Activated CD4-positive, alpha-beta T cell treated with anti-CD3 and anti-CD28 coated beads for 48 hours (primary cell): ENCODE results near the gene FCER2.
A peak's percentile ranks its signal among the peaks of the same experiment; 100 is the strongest.

Experiments used
- DNase-seq: peaks from one replicate; pipeline ENCODE4 v3.0.0-alpha.2; 2020

Gene FCER2

DNA sequence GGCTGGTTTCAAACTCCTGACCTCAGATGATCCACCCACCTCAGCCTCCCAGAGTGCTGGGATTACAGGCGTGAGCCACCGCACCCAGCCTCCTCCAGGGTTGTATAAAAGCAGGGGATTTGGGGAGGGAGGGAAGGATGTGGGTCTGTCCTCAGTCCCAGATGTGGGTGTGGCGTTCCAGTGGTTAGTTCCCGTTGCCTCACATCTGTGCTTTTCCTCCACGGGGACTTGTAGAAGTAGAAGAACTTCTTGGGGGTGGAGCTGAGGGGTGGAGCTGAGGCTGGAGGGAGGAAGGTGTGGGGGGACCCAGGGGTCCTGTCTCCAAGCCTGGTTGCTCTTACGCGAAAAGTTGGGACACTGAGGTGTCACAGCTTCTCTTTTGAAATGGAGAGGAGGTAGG lies 25.6 kb downstream of the FCER2 start:
- no peak for DNase-seq

DNA sequence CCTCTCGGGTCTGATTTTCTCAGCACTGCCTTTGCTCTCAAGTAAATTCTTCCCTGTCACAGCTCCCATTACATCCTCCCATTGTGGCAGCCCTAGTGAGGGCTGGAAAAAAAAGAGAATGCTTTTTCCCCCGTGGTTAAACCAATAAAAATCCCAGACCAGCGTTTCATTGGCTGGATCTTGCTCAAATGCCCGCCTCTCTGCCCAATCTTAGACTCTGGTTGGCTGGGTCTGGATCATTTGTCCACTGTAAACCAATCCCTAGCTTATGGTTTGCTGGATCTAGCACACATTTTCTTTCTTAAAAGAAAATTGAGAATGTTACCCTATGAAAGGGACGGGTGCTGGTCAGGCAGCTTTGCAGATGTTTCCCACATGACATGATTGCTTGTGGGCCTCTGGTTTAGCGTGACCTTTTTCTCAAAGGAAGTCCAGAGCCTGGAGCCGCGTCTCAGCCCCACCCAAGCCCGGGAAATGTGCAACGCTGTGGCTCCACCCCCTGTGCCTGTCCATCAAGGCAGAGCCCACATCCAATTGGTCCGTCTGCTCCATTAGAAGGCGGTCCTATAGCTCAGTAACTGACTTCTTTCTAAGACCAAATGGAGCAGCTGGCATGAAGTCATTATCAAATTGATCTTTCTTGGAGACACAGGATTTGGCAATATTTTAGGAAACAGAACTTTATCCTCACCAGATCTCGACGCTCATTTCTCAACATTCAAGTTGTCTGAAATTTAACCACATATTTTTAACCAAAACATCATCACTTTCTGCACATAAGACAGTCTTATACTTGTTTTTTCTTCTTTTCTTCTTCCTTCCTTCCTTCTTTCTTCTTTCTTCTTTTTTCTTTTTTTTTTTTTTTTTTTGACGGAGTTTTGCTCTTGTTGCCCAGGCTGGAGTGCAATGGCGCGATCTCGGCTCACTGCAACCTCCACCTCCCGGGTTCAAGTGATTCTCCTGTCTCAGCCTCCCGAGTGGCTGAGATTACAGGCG lies 27.6 kb downstream of the FCER2 start:
- DNase-seq, result peak; percentile 61

DNA sequence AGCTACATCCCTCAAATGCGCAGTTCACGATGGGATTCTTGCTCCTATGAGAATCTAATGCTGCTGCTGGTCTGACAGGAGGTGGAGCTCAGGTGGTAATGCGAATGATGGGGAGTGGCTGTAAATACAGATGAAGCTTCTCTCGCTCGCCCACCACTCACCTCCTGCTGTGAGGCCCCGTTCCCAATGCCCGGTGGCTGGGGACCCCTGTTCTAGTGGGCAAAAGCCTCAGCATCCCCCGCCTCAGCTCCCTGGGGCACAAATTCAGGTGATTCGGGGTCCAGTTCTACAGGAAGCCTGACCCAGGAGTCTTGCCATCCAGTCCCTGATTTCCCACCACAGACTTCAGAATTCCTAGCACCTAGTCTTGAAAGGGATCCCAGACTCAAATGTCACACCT lies 29.4 kb downstream of the FCER2 start:
- DNase-seq, result no peak

DNA sequence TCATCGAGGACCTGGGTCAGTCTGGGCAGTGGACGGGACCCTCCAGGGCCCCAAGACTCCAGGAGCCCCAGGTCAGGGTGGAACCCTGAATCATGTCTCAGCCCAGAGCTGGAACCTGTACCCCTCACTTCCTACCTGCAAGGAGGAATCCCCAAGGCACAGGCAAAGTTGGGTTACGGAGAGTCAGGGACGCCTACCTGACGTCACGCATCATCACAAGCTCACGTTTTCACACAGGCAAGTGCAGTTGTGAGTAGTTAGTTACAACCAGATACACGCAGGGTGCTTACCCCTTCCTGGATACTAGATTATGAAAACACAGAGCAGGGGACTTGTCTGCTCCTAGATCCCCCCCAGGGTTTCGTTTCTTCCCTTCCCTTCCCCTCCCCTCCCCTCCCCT lies 31.1 kb downstream of the FCER2 start:
- DNase-seq, result no peak

DNA sequence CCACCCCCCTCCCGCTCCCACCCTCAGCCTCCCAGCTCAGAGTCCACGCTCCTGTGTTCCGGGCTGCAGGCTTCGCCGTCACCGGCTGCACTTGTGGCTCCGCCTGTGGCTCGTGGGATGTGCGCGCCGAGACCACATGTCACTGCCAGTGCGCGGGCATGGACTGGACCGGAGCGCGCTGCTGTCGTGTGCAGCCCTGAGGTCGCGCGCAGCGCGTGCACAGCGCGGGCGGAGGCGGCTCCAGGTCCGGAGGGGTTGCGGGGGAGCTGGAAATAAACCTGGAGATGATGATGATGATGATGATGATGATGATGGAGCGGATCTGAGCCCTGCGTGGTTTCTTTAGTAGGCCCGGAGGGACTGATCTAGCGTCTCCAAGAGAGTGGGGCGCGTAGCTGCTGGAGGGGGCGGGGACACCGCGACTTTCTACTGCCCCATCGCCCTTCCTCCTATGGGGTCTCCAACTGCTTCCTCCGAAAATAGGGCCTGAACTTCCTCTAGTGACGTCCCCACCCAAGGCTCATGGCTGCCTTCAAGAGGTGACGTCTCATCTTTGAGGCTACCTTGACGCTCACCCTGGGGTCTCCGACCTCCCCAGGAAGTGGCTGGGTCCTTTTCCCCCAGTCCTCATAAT lies 31.7 kb downstream of the FCER2 start:
- peak; percentile 51 for DNase-seq

DNA sequence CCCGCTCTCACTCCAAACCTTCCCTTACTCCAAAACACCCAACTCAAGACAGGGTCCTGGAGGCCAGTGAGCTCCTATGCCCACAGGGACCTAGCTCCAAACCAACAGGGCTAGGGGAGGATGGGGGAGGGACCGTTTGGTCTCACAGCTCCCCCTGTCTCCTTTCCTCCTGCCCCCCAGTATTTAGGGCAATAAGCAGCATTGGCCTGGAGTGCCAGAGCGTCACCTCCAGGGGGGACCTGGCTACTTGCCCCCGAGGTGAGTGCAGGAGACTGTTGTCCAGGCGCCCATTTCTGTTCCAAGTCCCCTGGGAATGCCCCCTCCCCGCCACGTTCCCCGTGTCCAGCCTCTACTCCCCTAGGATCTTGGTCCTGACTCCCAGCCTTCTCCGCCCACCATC lies 32.3 kb downstream of the FCER2 start:
- DNase-seq, result no peak

DNA sequence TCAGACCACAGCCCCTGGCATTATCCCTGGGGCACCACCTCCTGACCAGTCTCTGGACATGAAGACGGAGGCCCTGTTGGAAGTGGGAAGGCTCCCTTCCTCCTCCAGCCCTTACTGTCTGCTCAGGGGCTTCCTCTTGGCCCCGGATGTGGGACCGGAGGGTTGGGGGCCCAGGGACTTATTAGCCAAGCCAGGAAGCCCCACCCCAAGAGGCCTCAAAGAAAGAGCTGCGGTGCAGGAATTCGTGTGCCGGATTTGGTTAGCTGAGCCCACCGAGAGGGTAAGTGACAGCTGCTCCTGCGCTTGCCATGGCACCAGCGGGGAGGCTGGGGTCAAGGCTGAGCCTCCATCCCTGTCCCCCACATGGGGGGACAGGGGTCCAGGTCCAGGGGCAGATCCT lies 33.1 kb downstream of the FCER2 start, which contains the start of gene RETN:
Gene RETN (plus strand): TSS at position 208 of the 400 bp plus-strand sequence. CDS start 278 bp downstream, outside the sequence.
- DNase-seq, result no peak

DNA sequence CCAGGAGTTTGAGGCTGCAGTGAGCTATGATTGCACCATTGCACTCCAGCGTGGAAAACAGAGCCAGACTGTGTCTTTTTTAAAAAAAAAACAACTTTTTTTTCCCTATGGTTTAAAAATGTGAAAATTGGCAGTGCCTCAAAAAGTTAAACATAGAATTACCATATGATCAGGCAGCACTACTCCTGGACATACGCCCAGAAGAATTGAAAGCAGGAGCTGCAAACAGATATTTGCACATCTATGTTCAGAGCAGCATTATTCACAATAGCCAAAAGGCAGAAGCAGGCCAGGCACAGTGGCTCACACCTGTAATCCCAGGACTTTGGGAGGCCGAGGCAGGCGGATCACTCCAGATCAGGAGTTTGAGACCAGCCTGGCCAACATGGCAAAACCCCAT lies 36.9 kb downstream of the FCER2 start:
- DNase-seq, result no peak

DNA sequence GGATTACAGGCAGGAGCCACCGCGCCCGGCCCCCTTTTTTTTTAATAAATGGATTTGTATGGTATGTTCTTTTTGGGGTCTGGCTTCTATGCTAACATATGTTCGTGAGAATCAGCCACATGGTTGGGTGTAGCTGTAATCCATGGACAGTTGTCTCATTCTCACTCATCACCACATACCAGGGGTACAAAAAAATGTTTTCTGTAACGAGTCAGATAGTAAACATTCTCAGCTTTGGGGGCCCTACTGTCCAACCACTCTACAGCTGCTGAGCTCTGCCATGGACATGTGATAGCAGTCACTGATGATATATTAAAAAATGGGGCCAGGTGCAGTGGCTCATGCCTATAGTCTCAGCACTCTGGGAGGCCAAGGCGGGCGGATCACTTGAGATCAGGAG lies 38.2 kb downstream of the FCER2 start:
- no peak for DNase-seq

DNA sequence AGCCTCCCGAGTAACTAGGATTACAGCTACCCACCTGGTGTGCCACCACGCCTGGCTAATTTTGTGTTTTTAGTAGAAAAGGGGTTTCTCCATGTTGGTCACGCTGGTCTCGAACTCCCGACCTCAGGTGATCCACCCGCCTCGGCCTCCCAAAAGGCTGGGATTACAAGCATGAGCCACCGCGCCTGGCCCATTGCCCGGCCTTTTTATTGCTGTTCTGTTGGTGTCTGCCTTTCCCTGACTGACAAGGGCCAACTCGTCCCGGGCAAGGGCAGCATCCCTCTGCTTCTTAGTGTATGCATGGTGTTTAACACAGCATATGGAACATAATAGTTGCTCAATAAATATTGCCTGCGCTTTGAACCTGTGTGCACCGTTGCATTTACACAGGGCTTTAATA lies 39.3 kb downstream of the FCER2 start:
- DNase-seq, result no peak

DNA sequence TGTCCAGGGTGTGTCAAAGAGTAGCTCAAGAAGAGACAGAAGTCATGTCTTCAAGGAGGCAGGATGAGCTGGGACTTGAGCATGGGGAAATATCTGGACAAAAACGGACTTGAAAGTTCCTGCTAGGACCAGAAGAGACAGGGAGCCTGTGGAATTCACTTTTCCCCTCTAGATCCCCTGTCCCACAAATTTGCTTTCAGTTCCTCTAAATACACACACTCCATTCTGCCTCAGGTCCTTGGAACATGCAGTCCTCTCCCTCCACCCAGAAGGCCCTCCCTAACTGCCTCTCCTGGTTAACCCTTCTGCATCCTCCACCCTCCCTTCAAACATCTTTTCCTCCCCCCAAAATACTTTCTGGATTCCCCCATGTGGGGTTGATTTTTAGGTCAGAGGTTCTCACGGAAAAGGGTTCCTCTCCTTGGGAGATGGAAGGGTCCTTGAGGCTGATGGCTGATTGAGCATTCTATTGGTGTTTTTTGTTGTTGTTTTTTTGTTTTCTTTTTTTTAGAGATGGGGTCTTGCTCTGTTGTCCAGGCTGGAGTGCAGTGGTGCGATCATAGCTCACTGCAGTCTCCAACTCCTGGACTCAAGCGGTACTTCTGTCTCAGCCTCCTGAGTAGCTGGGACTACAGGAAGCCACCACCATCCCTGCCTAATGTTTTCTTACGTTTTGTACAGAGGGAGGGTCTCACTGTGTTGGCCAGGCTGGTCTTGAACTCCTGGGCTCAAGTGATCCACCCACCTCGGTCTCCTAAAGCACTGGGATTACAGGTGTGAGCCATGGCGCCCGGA lies 40.0 kb downstream of the FCER2 start:
- no peak for DNase-seq

DNA sequence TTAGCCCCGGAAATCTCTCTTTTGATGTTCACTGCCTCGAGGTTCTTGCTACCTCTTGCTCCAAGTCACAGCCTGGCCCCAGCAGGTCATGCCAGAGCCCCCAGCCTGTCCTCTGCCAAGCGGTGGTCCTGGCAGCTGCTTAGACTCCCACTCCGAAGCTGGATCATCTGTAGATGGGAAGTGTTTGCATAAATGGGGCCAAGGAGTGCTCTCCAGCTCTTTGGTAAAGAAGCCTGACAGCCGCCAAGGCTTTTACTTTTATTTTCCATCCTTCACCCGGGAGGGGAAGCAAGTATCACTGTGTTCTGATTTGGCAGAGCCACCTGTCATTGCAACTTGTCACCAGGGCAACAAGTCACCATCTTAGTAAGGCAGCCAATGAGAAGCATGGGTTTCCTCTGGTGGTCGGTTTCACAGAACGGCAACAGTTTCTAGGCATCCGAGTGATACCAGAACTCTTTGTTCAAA lies 43.7 kb downstream of the FCER2 start:
- DNase-seq, result peak; percentile 65

DNA sequence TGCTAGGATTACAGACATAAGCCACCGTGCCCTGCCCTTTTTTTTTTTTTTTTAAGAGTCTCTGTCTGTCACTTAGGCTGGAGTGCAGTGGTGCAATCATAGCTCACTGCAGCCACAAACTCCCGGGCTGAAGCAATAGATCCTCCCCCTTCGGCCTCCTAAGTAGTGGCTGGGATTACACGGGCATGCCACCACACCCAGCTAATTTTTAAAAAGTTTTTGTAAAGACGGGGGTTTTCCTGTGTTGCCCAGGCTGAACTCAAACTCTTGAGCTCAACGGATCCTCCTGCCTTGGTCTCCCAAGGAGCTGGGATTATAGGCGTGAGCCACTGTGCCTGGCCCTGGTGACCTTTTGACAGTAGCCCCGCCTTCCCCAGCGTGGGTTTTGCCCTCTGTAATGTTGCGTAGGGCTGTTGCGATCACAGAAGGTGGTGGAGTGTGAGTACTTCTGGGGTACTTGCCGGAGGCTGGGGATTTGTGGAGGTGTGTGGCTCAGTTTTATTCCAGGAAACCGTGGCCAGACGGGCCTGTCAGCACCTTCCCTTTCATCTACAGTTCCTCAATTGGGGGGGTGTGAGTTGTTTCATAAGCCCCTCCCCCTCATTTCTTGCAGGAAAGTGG lies 44.7 kb downstream of the FCER2 start:
- peak; percentile 64 for DNase-seq

DNA sequence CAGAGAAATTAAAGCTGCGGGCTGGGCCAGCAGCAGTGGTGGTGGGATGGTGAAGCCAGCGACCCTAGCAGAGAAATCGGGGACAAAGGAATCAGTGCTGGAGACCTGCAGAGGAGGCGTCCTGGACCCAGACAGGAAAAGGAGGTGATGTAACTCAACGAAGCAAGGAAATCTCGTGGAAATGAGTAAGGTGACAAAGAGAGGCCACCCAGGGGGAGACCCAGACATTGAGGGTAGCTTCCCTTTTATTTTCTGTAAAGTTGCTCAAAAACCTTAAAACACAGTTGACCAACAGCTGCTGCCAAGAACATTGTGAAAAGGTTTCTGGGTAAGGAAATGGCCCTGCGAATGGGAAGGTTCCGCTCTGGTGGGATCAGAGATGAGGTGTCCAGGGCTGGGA lies 46.4 kb downstream of the FCER2 start:
- DNase-seq, result no peak

DNA sequence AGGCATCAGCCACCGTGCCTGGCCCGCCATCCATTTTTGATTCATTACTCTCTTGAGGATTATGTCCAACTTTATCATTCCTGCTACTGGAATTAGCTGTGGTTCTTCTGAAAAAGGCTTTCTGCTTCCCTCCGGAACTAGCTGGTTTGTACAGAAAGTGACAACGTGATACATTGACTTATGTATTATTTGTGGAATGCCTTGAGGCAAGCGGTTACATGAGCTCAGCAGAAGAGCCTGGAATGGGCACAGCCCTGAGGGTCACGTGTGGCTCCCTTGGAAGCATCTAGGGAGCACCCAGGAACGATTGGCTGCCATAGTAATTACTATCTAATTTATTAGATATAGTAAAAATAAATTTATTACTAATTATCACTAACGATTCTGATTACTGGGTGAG lies 47.5 kb downstream of the FCER2 start:
- DNase-seq, result no peak

DNA sequence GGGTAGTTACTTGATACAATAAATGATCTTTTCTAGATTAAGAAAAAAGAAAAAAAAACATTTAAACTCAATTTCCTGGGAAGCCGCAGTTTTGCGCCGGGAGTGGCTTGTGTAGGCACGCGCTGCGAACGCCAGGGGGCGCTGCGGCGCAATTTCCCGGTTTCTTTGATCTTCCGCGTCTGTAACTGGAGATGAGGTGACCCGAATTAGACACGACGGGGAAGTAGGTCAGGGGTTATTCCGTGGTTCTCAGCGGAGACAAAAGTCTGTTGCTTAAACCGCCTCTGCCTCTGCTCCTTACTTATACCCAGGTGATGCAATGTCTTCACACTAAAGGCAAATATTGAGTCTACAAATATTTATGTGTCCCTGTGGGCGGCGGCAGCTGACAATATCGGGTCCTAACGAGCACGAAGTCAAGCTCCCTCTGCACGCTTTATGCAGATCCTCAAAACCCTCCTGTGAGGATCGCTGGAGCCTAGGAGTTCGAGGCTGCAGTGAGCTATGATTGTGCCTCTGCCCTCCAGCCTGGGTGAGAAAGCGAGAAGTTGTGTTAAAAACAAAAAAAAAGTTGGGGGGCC lies 49.8 kb downstream of the FCER2 start:
- DNase-seq, result peak; percentile 90

DNA sequence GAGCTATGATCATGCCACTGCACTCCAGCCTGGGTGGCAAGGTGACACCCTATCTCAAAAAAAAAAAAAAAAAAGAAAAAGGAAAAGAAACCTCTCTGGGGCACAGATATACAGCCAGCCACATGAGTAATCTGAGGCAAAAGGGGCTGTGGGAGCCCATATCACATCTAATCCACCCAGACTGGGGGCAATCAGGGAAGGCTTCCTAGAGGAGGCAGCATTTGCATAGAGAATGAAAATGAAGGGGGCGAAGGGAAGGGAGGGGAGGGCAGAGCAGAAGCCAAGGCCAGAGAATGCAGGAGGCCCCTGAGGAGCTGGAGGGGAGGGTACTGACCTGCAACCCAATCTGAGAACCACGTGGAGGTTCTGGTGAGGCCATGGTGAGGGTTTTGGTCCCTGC lies 51.8 kb downstream of the FCER2 start:
- DNase-seq, result no peak

DNA sequence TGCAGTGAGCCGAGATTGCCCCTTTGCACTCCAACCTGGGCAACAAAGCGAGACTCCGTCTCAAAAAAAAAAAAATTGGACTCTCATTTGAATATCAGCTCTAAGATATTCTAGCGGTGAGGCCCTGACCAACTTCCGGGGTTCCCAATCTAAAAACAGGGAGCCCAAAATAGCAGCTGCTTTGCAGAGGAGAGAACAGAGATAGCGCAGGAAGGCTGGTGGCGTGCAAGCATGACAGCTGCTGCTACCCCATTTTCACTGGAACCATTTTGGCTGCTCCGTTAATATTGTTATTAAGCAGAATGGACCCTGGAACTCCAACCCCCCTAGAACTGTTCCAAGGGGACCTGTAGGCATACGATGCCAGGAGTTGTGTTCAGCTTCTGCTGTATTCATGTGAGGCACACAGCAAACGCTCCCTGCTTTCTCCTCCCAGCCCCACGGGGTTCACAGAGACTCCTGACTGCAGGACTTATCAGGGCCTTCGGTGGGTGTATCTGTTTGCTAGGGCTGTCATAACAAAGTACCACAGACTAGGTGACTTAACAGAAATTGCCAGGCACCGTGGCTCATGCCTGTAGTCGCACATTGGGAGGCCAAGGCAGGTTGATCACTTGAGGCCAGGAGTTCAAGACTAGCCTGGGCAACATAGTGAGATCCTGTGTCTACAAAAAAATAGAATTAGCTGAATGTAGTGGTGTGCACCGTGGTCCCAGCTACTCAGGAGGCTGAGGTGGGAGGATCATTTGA lies 53.5 kb downstream of the FCER2 start:
- DNase-seq, result no peak

DNA sequence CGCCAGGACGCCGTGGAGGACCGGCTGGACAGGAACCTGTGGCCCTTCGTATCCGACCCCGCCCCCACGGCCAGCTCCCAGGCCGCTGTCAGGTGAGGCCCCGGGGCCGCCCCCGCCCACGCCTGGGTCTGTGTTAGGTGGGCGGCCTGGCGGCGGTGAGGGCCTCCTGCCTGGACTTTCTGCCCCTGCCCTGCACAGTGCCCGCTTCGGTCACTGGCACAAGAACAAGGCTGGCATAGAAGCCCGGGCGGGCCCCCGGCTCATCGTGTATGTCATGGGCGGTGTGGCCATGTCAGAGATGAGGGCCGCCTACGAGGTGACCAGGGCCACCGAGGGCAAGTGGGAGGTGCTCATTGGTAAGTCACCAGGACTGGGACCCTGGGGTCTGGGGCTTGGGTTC lies 54.8 kb downstream of the FCER2 start:
- DNase-seq, result no peak

DNA sequence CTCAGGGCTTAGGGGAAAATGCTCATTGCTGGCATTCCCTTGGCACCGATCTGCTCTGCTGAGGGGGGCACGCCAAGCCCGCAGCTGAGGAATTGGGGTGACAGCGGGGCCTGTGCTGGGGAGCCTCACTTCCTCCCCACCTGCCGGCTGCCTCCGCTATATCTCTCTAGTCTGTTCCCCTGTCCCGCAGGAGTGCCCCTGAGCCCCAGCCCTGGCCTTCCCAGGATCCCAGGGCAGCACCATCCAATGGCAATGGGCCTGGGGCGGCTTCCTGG lies 55.6 kb downstream of the FCER2 start:
- DNase-seq, result no peak

DNA sequence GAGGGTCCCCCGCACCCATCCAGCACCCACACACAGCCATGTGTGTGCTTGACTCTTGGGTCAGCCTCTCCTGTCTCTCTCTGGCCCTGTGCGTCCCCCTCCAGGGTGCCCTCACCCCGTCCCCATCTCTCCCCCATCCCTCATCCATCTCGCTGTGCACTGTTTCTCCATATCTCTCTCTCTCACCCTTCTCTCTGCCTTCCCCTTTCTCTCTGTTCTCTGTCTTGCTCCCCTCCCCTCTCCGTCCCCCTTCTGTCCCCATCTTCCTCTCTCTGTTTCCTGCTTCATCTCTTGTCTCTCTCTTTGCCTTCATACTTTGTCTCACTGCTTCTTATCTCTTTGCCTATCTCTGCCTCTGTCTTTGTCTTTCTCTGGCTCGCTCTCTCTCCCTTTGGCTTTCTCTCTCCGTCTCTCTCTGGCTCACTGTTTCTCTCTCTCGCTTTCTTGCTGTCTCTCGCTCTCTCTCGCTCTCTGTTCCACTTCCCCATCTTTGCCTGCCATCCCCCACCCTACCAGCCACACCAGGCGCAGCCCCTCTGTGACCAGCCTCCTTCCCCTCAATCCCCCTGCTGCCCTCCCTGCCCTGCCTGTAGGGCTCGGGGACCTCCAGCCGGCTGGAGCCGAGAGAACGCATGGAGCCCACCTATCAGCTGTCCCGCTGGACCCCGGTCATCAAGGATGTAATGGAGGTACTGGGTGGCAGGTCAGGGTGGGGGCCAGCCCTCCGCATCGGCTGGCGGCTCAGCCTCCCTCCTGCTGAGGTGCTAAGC lies 56.1 kb downstream of the FCER2 start:
- no peak for DNase-seq
